Measurements from ENCODE around the gene IRGM.
"Not testable (repeated sequence)": the region's sequence is repeated elsewhere in the genome, so short reads cannot be mapped to it uniquely, and the experiment has no call there.

The IRGM gene

DNA sequence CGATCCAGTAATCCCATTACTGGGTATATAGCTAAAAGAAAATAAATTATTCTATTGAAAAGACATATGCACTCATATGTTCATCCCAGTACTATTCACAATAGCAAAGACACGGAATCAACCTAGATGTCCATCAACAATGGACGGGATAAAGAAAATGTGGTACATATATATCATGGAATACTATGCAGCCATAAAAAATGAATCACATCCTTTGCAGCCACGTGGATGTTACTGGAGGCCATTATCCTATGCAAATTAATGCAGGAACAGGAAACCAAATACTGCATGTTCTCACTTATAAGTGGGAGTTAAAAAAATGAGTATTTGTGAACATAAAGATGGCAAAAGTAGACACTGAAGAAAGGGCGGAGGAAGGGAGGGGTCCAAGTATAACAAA lies 16.6 kb upstream of the IRGM start:
- TF ChIP-seq, protein P1, sequence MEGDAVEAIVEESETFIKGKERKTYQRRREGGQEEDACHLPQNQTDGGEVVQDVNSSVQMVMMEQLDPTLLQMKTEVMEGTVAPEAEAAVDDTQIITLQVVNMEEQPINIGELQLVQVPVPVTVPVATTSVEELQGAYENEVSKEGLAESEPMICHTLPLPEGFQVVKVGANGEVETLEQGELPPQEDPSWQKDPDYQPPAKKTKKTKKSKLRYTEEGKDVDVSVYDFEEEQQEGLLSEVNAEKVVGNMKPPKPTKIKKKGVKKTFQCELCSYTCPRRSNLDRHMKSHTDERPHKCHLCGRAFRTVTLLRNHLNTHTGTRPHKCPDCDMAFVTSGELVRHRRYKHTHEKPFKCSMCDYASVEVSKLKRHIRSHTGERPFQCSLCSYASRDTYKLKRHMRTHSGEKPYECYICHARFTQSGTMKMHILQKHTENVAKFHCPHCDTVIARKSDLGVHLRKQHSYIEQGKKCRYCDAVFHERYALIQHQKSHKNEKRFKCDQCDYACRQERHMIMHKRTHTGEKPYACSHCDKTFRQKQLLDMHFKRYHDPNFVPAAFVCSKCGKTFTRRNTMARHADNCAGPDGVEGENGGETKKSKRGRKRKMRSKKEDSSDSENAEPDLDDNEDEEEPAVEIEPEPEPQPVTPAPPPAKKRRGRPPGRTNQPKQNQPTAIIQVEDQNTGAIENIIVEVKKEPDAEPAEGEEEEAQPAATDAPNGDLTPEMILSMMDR (IDR thresholded peaks at IDR 0.05): no peak
- no peak for TF ChIP-seq ZFX (IDR thresholded peaks at IDR 0.05; ENCODE audit: borderline replicate concordance)
- no peak overlapping the region for H3K27ac ChIP-seq

DNA sequence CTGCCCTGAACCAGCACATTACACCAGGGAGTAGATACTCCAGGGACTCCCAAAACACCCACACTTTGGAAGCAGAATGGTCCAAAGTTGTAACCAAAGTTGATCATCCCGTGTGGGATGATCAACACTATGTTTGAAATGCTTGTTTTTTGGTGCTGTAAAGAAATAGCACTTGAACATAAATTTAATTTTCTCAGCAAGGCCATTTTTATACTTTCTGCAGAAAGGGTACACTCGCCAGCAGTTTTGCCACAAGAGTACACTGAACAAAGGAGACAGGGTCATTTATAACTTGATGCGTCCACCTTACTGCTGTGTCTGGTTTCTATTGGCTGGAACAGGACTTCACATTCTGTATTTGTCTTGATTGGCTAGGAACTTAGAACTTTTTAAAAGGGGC lies 14.5 kb upstream of the IRGM start:
- not testable (repeated sequence) for H3K27ac ChIP-seq

DNA sequence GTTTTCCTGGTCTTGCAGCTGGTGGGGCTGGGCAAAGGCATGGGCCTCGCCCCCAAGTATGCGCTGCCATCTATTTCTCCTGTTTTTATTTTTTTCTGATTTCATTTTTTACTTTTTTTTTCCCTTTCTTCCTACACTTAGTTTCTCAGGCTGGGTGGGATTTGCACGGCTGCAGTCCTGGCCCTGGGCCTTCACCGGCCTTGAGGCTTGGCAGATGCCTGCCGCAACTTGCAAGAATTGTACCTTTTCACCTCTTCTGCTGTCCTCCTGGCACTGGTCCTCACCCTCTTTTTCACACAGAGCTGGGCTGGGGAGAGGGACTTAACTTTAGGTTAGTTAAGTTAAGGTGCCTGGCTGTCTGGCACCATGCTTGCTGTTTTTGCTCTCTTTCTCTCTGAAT lies 10.3 kb upstream of the IRGM start:
- no peak overlapping the region for H3K27ac ChIP-seq
- TF ChIP-seq, protein P1 (IDR thresholded peaks at IDR 0.05): no peak
- TF ChIP-seq ZFX (IDR thresholded peaks at IDR 0.05; ENCODE audit: borderline replicate concordance): no peak

DNA sequence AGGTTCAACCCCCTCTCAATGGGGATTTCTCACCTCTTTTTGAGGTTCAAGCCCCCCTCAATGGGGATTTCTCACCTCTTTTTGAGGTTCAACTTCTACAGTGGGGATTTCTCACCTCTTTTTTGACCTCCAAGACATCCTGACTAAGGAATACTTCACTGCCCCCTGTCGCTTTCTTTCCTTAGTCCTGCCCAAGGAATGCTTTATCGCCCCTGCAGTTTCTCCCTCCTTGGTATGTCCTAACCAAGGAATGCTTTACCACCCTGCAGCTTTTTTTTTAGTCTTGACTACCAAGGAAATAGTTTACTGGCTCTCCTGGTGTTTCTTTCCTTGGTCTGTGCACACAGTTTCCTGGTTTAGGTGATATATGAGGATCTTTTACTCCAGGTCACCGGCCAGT lies 9.6 kb upstream of the IRGM start:
- TF ChIP-seq, protein P1 (IDR thresholded peaks at IDR 0.05): no peak
- no peak for TF ChIP-seq ZFX (IDR thresholded peaks at IDR 0.05; ENCODE audit: borderline replicate concordance)
- H3K27ac ChIP-seq: no peak overlapping the region

- not testable (repeated sequence) for H3K27ac ChIP-seq
Measured at GRCh38 chr5:150845185-150845859, 999 bp upstream of the IRGM start.

DNA sequence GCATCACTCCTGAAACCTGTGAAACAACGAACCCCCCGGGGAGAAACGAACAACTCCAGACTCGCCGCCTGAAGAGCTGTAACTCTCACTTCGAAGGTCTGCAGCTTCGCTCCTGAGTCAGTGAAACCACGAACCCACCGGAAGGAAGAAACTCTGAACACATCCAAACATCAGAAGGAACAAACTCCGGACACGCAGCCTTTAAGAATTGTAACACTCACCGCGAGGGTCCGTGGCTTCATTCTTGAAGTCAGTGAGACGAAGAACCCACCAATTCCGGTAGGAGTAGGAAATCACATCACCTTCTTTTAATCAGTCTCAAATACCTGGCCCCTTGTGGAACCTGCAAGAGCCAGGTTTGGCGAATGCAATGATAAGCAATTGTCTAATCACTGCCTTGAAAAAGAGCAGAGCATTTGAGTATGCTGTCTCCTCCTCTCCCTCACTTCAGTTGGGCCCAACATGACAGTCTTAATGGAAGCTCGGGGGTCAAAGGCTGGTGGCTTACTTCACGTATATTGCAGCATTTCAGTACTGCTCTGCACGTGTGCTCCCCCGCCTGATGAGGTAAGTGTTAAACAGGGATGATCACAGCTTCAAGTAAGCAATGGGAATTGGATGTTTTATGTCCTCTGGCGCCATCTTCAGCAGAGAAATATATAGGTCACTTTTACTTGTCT lies 473 bp downstream of the IRGM start:
- TF ChIP-seq ZFX (IDR thresholded peaks at IDR 0.05; ENCODE audit: borderline replicate concordance): no peak
- TF ChIP-seq, protein P1 (IDR thresholded peaks at IDR 0.05): peak; percentile 81
- H3K27ac ChIP-seq: no peak overlapping the region

DNA sequence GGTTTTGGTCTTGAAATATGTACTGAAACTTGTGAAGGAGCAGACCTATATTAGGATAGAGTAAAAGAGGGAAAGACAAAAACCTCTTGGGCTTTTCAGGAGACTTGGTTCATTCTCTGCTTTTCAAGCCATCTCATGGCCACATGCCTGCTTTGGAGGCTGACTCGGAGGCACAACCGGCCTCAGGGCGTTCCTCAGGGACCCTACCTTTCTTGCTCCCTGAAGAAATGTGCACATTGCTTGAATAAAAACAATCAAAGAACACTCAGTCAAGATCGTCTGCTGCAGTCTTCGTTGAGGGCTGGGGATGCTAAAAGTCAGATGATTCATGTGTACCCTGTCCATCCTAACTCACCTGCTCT lies 994 bp downstream of the IRGM start:
- no peak overlapping the region for H3K27ac ChIP-seq
- TF ChIP-seq ZFX (IDR thresholded peaks at IDR 0.05; ENCODE audit: borderline replicate concordance): no peak
- TF ChIP-seq, protein P1 (IDR thresholded peaks at IDR 0.05): peak; percentile 47

GRCh38 chr5:150848271-150848670 lies 1.9 kb downstream of the IRGM start:
- TF ChIP-seq, protein P1 (IDR thresholded peaks at IDR 0.05): no peak
- TF ChIP-seq ZFX (IDR thresholded peaks at IDR 0.05; ENCODE audit: borderline replicate concordance): no peak
- no peak overlapping the region for H3K27ac ChIP-seq

Data from 22Rv1 (cell line).